ENCODE measurements around the gene MYH14.

The MYH14 gene

DNA sequence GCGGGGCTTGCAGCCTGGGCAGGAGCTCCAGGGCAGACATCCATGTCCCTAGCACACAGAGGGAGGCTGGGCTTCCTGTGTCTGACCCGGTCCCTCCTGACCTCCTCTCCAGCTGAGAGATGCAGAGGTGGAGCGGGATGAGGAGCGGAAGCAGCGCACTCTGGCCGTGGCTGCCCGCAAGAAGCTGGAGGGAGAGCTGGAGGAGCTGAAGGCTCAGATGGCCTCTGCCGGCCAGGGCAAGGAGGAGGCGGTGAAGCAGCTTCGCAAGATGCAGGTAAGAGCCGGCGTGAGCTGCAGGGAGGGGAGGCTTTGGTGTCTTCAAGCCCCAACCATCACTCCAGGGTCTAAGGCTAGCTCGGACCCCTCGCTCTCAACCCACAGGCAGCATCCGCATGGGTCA lies 87.4 kb downstream of the MYH14 start:
- DNase-seq (ENCODE audit: low read depth in 2 of 2) = no peak

DNA sequence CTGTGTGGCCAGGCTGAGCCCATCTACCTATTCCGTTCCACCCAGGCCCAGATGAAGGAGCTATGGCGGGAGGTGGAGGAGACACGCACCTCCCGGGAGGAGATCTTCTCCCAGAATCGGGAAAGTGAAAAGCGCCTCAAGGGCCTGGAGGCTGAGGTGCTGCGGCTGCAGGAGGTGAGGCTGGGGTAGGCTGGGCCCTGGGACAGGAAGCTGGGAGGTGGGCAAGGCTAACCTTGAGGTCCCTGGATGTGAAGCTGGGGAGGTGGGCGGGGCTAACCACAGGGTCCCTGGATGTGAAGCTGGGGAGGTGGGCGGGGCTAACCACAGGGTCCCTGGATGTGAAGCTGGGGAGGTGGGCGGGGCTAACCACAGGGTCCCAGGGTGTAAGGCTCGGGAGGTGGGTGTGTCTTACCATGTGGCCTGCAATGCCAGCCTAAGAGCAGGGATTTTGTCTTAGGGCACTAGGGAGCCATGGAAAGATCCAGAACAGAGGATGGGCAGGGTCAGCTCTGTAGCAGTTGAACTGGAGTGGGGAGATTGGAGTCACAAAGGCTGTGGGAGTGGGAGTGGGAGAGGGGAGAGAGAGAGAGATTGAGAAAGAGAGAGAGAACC lies 88.9 kb downstream of the MYH14 start:
- no peak for DNase-seq (ENCODE audit: low read depth in 2 of 2)

DNA sequence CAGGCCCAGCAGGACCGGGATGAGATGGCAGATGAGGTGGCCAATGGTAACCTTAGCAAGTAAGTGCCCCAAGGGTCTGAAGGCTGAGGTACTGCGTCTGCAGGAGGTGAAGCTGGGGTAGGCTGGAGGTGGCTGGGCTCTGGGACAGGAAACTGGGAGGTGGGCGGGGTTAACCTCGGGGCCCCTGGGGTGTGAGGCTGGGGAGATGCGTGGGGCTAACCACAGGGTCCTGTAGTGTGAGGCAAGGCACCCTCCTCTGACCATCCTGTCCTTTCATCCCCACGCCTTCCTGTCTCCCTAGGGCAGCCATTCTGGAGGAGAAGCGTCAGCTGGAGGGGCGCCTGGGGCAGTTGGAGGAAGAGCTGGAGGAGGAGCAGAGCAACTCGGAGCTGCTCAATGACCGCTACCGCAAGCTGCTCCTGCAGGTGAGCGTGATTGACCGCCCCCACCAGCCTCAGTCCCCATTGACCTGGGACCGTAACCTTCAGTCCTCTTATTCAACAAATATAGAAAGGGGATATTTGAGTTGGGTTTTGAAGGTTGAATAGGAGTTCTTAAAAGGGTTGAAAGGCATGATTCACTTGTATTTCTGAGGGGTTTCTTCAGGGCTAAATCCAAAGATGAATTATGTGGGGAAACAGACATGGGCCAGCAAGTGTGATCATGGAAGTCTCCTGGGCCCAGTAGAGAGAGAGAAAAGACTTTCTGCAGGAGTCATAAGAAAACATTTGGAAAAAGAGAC lies 90.0 kb downstream of the MYH14 start:
- DNase-seq (ENCODE audit: low read depth in 2 of 2) = no peak

DNA sequence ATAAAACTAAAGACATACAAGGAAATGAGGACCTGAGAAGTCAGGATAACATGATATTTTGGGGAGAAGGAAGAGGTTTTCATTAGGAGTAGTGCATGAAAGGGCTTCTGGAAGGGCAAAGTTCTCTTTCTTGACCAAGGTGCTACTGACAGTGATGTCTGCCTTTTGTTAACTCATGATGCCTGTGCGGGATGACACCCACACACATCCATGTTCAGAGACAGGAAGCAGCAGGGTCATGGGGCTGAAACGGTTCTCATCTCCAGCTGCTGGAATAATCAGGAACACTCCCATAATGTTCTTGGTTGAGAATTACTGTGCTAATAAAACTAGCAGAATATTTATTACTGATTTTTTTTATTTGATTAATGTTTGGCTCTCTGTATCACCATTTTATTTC lies 96.6 kb downstream of the MYH14 start:
- no peak for DNase-seq (ENCODE audit: low read depth in 2 of 2)

DNA sequence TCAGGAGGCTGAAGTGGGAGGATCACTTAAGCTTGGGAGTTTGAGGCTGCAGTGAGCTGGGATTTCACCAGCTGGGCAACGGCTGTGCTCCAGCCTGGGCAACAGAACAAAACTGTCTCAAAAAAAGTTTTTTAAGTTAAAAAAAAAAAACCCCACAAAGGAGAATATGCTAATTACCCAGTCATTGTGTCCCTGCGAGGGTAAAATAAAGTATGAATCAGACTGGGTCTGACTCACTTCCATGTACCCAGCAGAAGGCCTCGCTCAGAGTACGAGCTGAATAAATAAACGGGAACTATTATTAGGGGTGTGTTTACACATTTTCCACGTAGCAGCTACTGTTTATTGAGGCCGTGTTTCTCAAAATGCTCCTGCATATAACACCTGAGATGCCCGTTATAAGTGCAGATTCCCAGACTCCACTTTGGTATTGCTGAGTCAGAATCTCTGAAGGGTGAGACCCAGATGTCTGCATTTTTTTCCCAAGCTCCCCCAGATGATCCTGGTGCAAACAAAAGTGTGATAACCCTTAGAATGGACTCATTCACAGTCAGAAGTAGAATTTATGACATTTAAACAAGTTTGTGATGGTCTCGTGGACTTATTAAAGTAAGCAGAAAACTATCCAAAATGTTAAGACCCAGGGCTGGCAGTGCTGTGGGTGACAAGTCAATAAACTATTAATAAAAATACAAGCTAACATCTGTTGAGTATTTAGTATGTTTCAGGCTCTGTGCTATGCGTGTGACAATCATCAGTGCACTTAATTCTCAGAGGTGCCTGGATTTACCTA lies 97.6 kb downstream of the MYH14 start:
- DNase-seq (ENCODE audit: low read depth in 2 of 2) = no peak

DNA sequence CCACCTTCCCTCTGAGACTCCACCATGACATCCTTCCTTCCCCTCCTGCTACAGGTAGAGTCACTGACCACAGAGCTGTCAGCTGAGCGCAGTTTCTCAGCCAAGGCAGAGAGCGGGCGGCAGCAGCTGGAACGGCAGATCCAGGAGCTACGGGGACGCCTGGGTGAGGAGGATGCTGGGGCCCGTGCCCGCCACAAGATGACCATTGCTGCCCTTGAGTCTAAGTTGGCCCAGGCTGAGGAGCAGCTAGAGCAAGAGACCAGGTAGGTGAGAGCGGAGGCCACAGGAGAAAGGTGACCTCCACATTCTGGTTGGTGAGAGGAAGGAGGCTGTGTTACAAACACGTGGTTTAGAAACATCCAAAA lies 98.2 kb downstream of the MYH14 start:
- DNase-seq (ENCODE audit: low read depth in 2 of 2) = no peak

DNA sequence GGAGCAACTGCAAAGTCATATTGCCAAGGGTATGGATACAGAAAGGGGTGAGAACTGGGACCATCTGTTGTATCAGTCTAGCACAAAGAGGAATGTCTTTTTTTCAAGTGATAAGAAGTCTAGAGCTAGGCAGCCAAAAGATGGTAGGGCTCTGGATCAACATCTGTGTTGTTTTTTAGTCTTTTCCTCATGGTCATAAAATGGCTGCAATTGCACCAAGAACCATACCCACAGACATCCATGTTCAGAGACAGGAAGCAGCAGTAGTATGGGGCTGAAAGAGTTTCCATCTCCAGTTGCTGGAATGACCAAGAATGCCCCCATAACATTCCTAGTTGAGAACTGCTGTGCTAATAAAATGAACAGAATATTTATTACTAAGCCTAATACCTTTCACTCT lies 100.1 kb downstream of the MYH14 start:
- no peak for DNase-seq (ENCODE audit: low read depth in 2 of 2)

DNA sequence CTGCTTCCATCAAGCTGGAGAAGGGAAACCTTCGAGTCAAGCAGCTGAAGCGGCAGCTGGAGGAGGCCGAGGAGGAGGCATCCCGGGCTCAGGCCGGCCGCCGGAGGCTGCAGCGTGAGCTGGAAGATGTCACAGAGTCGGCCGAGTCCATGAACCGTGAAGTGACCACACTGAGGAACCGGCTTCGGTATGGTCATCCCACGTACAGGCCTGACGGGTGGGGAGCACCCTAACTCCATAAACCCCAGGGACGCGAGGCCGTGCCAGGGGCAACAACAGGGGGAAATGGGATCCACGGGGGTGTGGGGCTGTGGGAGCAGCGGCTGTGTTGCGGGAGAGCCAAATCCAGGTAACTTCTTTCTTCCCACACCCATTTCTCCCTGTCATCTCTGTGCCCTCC lies 105.6 kb downstream of the MYH14 start:
- DNase-seq (ENCODE audit: low read depth in 2 of 2) = no peak

DNA sequence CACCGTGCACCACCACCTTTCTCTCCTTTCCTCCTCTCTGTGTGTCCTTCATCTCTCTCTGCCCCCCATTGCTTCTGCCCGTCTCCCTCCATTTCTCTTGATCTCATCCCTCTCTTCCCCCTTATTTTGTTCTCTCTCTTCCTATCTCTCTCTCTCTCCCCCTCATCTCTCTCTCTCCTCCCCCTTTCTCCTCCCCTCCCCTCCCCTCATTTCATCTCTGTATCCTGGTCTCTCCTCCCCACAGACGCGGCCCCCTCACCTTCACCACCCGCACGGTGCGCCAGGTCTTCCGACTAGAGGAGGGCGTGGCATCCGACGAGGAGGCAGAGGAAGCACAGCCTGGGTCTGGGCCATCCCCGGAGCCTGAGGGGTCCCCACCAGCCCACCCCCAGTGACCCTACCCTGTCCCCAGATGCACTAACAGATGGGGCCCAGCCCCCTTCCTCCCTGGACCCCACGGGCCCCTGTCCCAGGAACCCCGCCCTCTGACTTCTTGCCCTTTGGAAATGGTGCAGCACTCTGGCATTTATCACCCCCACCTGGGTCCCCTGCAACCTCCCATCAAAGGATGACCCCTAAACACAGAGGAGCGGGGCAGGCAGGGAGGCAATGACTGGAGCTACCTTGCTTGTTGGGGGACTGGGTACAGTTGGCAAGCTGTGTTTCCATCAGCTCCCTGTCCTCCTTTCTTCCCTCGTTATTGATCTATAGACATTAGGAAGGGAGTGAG lies 106.1 kb downstream of the MYH14 start:
- DNase-seq (ENCODE audit: low read depth in 2 of 2) = no peak

DNA sequence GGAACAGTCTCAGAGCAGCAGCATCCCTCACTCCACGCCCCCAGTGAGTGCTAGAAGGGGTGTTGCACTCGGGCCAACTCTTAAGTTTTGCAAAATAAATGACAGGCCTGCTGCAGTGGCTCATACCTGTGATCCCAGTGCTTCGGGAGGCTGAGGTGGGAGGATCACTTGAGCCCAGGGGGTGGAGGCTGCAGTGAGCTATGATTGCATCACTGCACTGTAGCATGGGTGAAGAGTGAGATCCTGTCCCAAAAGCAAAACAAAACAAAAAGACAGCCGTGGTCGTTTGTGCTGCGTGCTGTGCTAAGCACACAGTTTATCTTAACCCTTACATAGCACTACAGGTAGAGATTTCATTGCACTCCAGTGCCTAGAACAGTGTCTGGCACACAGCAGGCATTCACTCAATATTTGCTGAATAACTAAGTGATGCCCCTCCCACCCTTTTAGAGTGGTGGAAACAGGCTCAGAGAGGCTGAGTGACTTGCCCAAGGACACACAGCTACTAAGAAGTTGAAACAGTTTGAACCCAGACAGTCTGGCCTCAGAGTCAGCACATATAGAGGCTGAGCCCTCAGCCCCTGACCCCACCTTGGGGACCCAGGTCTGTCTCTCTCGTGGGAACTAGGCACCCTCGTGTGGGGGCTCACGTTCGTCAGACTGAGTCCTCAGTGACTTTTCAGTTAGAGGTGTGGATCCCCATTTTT lies 107.5 kb downstream of the MYH14 start:
- no peak for DNase-seq (ENCODE audit: low read depth in 2 of 2)

DNA sequence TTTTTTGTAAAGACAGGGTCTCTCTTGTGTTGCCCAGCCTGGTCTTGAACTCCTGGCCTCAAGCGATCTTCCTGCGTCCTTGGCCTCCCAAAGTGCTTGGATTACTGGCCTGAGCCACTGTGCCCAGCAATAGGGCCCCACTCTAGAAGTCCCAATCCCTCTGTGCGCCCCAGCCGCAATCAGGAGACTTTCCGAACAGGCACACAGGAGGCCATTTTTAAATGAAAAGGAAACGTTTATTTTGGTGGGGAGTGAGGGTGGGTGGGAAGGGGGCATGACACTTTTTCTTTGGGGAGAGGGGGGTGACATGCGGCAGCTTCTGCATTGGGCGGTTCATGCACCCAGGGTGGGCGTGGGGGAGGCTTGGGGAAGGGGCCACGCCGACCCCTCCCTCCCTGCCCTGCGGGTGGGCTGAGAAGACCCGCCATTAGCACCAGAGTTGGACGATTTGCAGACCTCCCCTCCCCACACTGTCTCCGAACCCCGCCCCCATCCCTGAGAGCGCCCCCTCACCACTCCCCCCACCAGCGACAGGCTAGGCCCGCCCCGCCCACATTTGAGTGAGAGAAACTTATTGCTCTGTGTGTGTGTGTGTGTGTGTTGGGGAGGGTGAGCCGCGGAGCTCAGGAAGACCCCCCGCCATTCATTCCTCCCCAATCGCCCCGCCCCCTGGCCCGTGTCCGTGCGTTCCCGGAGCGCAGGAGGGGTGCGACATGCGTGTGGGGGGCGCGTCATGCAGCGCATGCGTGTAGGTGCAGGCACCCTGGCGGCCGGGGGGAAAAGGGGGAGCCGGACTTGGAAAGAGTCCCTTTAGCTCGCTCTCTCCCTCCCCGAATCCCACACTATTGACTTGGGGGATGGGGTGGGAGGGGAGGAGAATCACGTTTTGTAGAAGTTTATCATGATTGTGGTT lies 108.6 kb downstream of the MYH14 start:
- DNase-seq (ENCODE audit: low read depth in 2 of 2) = no peak

DNA sequence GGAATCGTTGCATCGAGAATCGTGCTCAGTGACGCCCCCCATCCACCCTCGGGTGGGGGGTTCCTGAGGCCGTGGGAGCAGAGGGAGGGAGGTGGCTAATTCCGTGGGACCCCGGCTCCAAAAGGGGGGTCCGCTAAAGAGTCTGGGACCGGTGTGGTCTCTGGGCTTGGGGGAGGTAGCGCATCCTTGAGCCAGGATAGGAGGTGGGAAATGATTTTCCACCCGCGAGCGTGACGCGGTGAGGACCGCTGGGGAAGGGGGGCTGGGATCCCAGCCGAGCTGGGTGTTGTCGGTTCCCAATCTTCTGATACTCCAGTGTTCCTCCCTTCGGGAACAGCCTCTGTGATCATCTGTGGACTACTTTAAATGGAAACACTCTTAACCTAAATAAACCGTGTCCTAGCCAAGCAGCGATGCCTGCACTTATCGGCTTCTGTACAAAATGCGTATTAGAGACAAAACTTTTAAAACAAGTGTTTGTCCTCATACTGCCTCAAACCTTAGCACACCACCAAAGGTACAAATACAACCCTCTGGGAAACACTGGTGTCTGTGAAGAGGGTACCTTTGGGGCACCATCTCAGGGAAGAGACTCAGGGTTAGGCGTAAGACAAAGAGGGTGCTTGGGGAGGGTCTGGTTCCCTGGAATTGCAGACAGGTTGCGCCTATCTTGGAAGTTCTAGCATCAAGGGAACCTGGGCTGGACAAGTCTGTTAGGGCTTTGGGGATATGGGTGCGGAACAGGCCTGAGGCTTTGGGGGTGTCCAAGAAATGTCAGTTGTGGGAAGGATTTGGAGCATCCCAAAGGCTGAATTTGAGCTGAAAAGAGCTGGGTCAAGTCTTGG lies 109.8 kb downstream of the MYH14 start:
- DNase-seq (ENCODE audit: low read depth in 2 of 2) = no peak

DNA sequence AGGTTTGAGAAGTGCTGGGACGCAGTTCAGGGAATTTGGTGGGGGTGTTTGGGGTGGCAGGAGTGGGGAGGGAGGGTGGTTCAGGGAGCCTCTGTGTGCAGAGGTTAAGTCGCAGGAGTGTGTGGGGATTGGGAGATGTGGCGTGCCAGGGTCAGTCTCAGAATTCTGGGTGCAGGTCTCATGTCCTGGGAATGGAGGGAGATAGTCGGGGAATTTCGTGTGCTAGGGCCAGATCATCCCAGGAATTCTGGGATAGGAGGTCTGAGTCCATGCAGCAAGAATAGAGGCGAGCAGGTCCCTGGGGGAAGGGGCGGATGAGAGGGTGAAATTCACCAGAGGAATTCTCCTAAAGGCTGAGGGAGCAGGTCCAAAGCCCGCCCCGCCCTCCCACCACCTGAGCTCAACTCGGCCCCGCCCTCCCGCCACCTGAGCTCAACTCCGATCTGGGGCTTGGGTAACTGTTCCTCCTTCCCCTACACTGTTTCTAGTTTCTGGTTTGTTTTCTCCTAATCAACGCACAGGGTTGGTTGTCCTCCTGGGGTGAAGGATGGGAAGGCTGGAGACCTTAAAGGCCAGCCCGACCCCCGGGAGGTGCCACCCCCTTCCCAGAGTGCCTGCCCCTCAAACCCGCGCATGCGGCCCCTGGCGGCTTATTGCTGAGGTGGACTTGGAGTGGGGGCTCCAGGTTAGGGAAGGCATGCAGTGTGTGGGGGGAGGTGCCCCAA lies 110.6 kb downstream of the MYH14 start:
- no peak for DNase-seq (ENCODE audit: low read depth in 2 of 2)

DNA sequence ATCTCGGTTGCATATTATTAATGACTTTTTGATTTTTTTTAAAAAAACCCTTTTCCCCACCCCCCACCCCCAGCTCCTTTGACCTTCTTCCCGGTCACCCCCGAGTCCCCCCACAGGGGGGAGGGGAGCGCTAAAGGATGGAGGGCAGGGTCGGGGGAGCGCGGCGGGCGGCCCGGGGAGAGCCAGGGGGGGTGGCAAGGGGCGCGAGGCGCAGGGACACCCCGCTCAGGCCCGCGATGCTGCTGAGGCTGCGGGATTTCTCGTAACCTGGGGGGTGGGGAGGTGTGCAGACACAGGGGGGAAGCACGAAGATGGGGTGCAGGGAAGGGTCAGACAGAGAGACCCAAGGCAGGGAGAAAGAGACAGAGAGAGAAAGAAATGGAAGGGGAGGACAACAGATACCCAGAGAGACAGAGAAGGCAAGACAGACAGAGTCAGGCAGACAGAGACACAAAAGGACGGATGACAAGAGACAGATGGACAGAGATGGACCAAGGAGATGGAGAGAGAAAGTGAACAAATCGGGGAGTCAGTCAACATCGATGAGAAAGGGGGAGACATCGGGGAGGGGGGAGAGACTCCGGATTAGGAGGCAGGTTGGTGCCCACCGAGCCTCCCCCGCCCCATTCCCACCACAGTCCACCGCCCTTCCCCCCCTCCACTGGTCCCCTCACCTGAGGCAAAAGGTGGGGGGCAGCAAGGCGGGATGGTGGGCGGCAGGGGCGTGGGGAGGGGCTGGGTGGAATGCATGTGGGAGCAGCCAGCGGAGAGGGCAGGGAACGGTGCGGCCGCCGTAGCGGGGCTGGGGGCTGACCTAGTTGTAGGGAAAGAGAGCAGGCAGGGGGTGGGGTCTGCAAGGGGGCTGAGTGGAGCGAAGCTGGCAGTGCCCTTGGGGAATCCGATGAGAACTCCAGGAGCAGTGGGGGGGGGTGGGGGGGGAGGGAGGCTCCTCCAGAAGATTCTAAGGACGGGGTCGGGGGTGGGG lies 111.6 kb downstream of the MYH14 start:
- DNase-seq (ENCODE audit: low read depth in 2 of 2) = no peak

DNA sequence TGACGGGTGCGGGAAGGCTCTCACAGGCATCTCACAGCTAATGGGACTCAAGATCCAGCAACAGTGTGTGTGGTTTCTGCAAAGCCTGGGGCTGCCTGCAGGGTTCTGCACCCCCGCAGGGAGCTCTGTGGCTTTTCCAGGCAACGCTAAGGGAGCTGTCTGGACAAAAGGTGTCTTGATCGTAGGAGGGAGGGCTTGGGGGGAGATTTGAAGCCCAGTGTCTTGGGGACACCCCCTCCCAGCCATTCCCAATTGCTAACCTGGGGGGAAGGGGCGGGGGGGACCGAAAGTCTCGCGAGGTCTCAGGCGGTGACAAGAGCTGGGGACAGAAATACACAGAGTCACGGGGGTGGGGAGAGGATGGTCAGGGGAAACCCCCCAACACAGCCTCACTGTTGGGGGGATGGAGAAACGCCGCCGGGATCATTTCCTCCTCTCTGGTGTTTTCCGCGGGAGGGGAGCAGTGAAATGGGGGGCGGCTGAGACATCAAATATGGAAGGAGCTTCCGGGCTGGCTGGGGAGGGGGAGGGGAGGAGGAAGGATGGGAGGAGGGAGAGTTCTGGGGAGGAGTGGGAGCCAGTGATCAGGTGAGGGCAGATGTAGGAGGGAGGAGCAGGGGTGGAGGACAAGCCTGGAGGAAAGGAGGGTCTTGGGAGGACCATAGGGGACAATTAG lies 112.5 kb downstream of the MYH14 start:
- DNase-seq (ENCODE audit: low read depth in 2 of 2) = peak in 1 of 2 donors; percentile 15

DNA sequence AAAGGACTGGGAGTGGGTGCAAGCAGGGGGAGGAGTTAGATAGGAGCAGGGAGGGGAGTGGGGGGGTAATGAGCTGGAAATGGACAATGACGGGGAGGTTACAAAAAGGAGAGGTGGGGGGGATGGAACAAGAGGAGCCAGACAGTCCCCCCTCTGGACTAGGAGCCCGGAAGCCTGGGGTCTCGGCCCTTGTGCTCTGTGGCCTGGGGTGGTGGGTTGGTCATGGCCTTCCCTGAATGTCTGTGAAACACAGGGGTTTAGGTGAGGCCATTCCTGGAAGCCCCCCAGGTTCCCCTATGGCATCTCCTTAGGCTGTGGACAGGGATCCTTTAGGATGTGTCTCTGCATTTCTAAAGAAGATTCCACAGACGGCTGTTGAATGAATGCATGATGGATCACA lies 113.7 kb downstream of the MYH14 start:
- DNase-seq (ENCODE audit: low read depth in 2 of 2) = no peak

DNA sequence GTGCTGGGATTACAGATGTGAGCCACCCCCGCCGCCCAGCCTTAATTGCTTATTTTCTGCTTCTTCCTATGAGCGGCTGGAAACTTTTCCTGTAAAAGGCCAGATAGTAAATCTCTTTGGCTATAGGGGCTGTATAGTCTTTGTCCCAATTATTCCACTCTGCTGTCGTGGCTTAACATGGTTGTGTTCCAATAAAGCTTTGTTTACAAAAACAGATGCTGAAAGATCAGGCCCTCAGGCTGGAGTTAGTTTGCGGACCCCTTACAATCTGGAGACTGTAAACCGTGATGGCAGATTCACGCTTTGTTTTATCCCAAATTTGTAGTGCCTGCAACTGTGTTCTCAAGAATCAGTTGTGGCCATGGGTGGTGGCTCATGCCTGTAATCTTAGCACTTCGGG lies 115.0 kb downstream of the MYH14 start:
- DNase-seq (ENCODE audit: low read depth in 2 of 2) = no peak

Data from stimulated activated CD4-positive, alpha-beta T cell treated with anti-CD3 and anti-CD28 coated beads, Interleukin-1b, Interleukin-23, amount 100 ng/mL, for 4 hours (primary cell).